Left lung (tissue), 10 donors: Measurements from ENCODE around the gene GPC3. TPM values are rescaled to one million over a fixed set of nuclear protein-coding genes. Genes with fewer than 3 reads are reported as not detected.

Experiments
- ATAC-seq: fragments of 200-7000 bp; cut with Tn5 transposase; one replicate; pipeline ENCODE4 v1.9.1; 2020; ENCODE audit warnings: moderate library complexity
- DNase-seq, 4 donors: peaks; one replicate each; pipeline ENCODE4 v3.0.0-alpha.2; 2013 to 2020
- H3K27ac ChIP-seq, 2 donors: fragments of 200-600 bp; sonication (generic) in 1 of 2; one replicate each; pipeline versions ENCODE4 v1.5.0 to v1.8.0; 2020 to 2021
- H3K27me3 ChIP-seq, 2 donors: fragments of 200-600 bp; sonication (generic) in 1 of 2; one replicate each; pipeline versions ENCODE4 v1.5.0 to v1.8.0; 2020 to 2021
- H3K36me3 ChIP-seq, 2 donors: fragments of 200-600 bp; sonication (generic) in 1 of 2; one replicate each; pipeline versions ENCODE4 v1.5.0 to v1.8.0; 2020 to 2021
- H3K4me1 ChIP-seq, 2 donors: fragments of 200-600 bp; one replicate each; pipeline ENCODE4 v1.8.0; 2021
- H3K4me3 ChIP-seq, 2 donors: fragments of 200-600 bp; sonication (generic) in 1 of 2; one replicate each; pipeline versions ENCODE4 v1.5.0 to v1.8.0; 2020 to 2021; ENCODE audit warnings: mild to moderate bottlenecking in 1 of 2
- H3K9me3 ChIP-seq, 2 donors: fragments of 200-600 bp; sonication (generic) in 1 of 2; one replicate each; pipeline versions ENCODE4 v1.5.0 to v1.8.0; 2020 to 2021
- intact Hi-C, 2 donors: fragments of 100-400 bp; cut with DNase I; formaldehyde crosslinking; loops; one replicate each; pipeline versions ENCODE4 v1.11.2 to v1.14.2; 2022
- polyA plus RNA-seq, 6 donors: library from polyadenylated mRNA; unstranded; fragments of 120-200 nt; gene quantifications; one replicate each; pipeline ENCODE4 v1.2.1, GENCODE V29; 2013; ENCODE audit not compliant: insufficient read length in 6 of 6
- total RNA-seq, 2 donors: library from RNA; stranded (reverse); fragmentation: NEBNext Ultra II Directional; extraction: Animal tissue kit (Norgen Biotek cat#: 25700); gene quantifications; one replicate each; pipeline ENCODE4 v1.2.1, GENCODE V29; 2021
- TF ChIP-seq, protein P1 (sequence below), 2 donors: fragments of 200-600 bp; sonication (generic) in 1 of 2; IDR thresholded peaks; one replicate each; pipeline versions ENCODE4 v1.5.0 to v1.8.0; 2021; ENCODE audit warnings: antibody characterized with exemption in 2 of 2
- donor health status: DM: no; HTN: yes; CAD: no.
- donor health status: DM: no; HTN: no; CAD: no.

The GPC3 gene
- total and polyA plus RNA-seq, 8 donors = 42.1 to 581 (median 448) TPM

DNA sequence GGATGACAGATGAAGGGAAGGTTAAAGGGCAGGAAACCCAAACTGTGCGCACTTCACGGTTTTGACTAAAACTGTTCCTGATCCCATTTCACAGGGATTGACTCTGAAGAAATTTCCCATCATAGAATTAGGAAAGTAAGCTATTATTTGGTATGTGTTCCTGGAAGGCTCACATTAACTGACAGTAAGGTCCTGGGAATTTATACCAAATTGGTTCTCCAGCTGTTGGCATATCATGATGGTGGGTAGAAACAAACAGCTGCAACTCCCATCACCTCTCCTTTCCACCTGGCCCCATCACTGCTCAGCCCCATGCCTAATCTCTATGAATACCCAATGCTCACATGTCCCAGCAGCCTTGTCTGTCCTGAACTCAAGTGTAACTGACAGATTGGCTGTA, 121.2 kb downstream of the GPC3 start:
- Histone ChIP-seq H3K27ac (no peak overlapping the region), H3K4me3 (no peak overlapping the region), H3K36me3 (no peaks in the 10 kb centered on the region), H3K27me3 (peaks cover 0 to 4% of the 10 kb centered on the region in 2 donors), H3K9me3 (no peaks in the 10 kb centered on the region), H3K4me1 (no peaks in the 10 kb centered on the region)
- no peak for ATAC-seq
- intact Hi-C loops = no loop called here
- DNase-seq = no peak
- TF ChIP-seq, protein P1, sequence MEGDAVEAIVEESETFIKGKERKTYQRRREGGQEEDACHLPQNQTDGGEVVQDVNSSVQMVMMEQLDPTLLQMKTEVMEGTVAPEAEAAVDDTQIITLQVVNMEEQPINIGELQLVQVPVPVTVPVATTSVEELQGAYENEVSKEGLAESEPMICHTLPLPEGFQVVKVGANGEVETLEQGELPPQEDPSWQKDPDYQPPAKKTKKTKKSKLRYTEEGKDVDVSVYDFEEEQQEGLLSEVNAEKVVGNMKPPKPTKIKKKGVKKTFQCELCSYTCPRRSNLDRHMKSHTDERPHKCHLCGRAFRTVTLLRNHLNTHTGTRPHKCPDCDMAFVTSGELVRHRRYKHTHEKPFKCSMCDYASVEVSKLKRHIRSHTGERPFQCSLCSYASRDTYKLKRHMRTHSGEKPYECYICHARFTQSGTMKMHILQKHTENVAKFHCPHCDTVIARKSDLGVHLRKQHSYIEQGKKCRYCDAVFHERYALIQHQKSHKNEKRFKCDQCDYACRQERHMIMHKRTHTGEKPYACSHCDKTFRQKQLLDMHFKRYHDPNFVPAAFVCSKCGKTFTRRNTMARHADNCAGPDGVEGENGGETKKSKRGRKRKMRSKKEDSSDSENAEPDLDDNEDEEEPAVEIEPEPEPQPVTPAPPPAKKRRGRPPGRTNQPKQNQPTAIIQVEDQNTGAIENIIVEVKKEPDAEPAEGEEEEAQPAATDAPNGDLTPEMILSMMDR (IDR thresholded peaks at IDR 0.05) = no peak

DNA sequence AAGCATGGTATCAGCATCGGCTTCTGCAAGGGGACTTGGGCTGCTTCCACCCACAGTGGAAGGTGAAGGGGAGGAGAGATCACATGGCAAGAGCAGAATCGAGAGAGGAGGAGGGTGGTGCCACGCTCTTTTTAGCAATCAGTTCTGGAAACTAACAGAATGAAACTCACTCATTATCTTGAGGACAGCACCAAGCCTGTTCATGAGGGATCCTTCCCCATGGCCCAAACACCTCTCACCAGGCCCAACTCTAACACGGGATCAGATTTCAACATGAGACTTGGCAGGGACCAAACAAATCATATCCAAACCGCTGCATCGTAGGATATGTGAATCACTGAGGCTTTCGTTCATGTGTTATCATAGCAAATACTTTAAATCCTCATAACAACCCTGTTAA, 125.5 kb downstream of the GPC3 start:
- Histone ChIP-seq H3K27me3 (peaks cover 0 to 9% of the 10 kb centered on the region in 2 donors), H3K36me3 (no peaks in the 10 kb centered on the region), H3K9me3 (no peaks in the 10 kb centered on the region), H3K27ac (peak overlapping the region in 1 of 2 donors; percentile 42), H3K4me3 (no peak overlapping the region), H3K4me1 (no peaks in the 10 kb centered on the region)
- TF ChIP-seq, protein P1 (IDR thresholded peaks at IDR 0.05) = no peak
- ATAC-seq (peak; percentile 78), DNase-seq (peak in 1 of 4 donors; percentile 63)
- intact Hi-C loops = no loop called here

DNA sequence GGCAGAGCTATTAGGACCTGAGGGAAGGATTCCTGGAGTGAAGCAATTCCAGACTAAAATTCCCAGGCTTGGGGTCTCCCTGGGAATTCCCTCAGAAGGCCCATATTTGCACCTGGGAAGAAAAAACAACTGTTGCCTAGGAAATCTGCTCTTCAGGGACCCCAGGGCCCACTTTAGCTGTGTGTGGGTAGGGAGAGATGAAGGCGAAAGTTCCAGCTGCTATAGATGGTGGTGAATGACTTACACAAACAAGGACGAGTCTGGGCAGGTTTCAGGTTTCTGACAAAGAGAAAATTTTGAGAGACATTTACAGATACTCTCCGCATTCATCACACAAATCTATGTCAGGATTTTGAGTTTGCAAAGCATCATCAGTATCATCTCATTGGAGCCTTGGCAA, 126.1 kb downstream of the GPC3 start:
- H3K27ac ChIP-seq = no peak overlapping the region
- TF ChIP-seq, protein P1 (IDR thresholded peaks at IDR 0.05) = no peak
- DNase-seq (no peak), ATAC-seq (no peak)
- no peak overlapping the region for H3K4me3 ChIP-seq
- H3K36me3 ChIP-seq = no peaks in the 10 kb centered on the region
- intact Hi-C loops = no loop called here
- H3K4me1 ChIP-seq = no peaks in the 10 kb centered on the region
- no peaks in the 10 kb centered on the region for H3K9me3 ChIP-seq
- peaks cover 0 to 11% of the 10 kb centered on the region in 2 donors for H3K27me3 ChIP-seq

DNA sequence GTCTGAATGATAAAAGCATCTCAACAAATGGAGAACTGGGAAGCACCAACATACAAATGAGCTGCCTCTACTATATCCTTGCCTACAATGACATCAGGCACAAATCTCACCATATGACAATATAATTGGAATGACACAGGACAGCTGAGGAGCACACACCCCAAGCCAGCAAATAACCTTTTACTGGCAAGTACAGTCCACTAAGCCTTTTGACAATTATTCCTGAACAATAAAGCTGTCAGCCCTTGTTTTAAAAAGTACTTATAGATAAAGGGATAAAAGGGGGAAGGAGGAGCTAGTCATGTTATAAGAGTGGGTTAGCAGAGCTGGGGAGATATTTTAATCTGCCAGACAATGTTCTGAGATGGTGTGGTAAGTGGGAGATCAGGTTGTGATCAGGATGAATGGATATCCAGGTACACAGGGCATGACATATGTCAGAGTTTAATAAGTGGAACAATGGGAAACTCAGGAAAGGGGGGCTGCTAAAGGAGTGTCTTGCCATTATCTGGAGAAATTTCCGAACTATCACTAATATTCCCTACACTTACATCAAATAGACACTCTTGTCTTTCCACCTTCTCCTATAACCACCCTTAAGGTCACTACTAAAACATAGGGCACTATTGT, 127.6 kb downstream of the GPC3 start:
- H3K27ac ChIP-seq = no peak overlapping the region
- TF ChIP-seq, protein P1 (IDR thresholded peaks at IDR 0.05) = no peak
- ATAC-seq (no peak), DNase-seq (no peak)
- H3K9me3 ChIP-seq = no peaks in the 10 kb centered on the region
- H3K4me3 ChIP-seq = no peak overlapping the region
- no peaks in the 10 kb centered on the region for H3K36me3 ChIP-seq
- intact Hi-C loops = no loop called here
- peaks cover 0 to 11% of the 10 kb centered on the region in 2 donors for H3K27me3 ChIP-seq
- H3K4me1 ChIP-seq = no peaks in the 10 kb centered on the region

DNA sequence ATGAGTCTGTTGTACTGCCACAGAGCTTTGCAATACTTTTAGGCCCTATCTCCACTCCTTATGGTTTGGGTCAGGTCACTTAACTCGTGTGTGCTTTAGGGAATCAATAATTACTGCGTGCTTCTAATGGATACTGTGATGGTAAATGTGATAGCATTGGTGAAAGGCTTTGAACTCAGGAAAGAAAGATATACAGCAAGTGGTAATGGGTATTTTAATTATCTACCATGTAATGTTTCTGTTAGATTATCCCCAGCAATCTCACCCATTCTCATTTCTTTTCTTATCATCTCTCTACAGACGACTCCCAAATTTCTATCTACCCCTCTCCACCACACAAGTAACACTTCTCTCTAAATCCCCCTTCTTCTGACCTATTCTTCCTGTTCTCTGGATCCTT, 128.6 kb downstream of the GPC3 start:
- Histone ChIP-seq H3K36me3 (no peaks in the 10 kb centered on the region), H3K9me3 (no peaks in the 10 kb centered on the region), H3K27me3 (peaks cover 0 to 15% of the 10 kb centered on the region in 2 donors), H3K4me3 (no peak overlapping the region), H3K27ac (no peak overlapping the region), H3K4me1 (no peaks in the 10 kb centered on the region)
- TF ChIP-seq, protein P1 (IDR thresholded peaks at IDR 0.05) = no peak
- DNase-seq = no peak
- no peak for ATAC-seq
- intact Hi-C loops = no loop called here
